ENCODE results near the gene CCDC12. TPM values are rescaled to one million over a fixed set of nuclear protein-coding genes. Genes with fewer than 3 reads are reported as not detected.

Gene CCDC12
- total RNA-seq, 1 donor from 2014 or later, result 69.1 TPM

GRCh38 chr3:47004369-47005211, 28.0 kb upstream of the CCDC12 start:
- Mint-ChIP-seq H3K27me3 (ENCODE audit: insufficient read depth) (no peaks in the 10 kb centered on the region), H3K4me1 (ENCODE audit: low read depth) (no peaks in the 10 kb centered on the region), H3K4me3 (no peak overlapping the region), H3K27ac (no peak overlapping the region), H3K36me3 (ENCODE audit: low read depth) (peaks cover 13% of the 10 kb centered on the region), H3K9me3 (no peaks in the 10 kb centered on the region)
- intact Hi-C loops (cut with micrococcal nuclease), result no loop called here
- DNase-seq (ENCODE audit: low spot score), result no peak

- no peaks in the 10 kb centered on the region for H3K4me1 Mint-ChIP-seq (ENCODE audit: low read depth)
- H3K27me3 Mint-ChIP-seq (ENCODE audit: insufficient read depth), result no peaks in the 10 kb centered on the region
- H3K36me3 Mint-ChIP-seq (ENCODE audit: low read depth), result peaks cover 13% of the 10 kb centered on the region
- no peaks in the 10 kb centered on the region for H3K9me3 Mint-ChIP-seq
- H3K4me3 Mint-ChIP-seq, result no peak overlapping the region
- no peak for DNase-seq (ENCODE audit: low spot score)
- intact Hi-C loops (cut with micrococcal nuclease), result no loop called here
- no peak overlapping the region for H3K27ac Mint-ChIP-seq
Observed at GRCh38 chr3:47003461-47004368, 27.2 kb upstream of the CCDC12 start.

GRCh38 chr3:47003056-47003410, 26.5 kb upstream of the CCDC12 start:
- intact Hi-C loops (cut with micrococcal nuclease), result no loop called here
- Mint-ChIP-seq H3K4me1 (ENCODE audit: low read depth) (peaks cover 7% of the 10 kb centered on the region), H3K4me3 (no peak overlapping the region), H3K27ac (no peak overlapping the region), H3K27me3 (ENCODE audit: insufficient read depth) (no peaks in the 10 kb centered on the region), H3K36me3 (ENCODE audit: low read depth) (peaks cover 16% of the 10 kb centered on the region), H3K9me3 (no peaks in the 10 kb centered on the region)
- no peak for DNase-seq (ENCODE audit: low spot score)

GRCh38 chr3:47002171-47003055, 25.9 kb upstream of the CCDC12 start:
- H3K9me3 Mint-ChIP-seq, result no peaks in the 10 kb centered on the region
- DNase-seq (ENCODE audit: low spot score), result no peak
- H3K4me1 Mint-ChIP-seq (ENCODE audit: low read depth), result peaks cover 7% of the 10 kb centered on the region
- H3K27me3 Mint-ChIP-seq (ENCODE audit: insufficient read depth), result no peaks in the 10 kb centered on the region
- intact Hi-C loops (cut with micrococcal nuclease), result no loop called here
- H3K4me3 Mint-ChIP-seq, result no peak overlapping the region
- H3K36me3 Mint-ChIP-seq (ENCODE audit: low read depth), result peaks cover 19% of the 10 kb centered on the region
- no peak overlapping the region for H3K27ac Mint-ChIP-seq

GRCh38 chr3:47001731-47002170, 25.2 kb upstream of the CCDC12 start:
- peaks cover 19% of the 10 kb centered on the region for H3K36me3 Mint-ChIP-seq (ENCODE audit: low read depth)
- H3K9me3 Mint-ChIP-seq, result no peaks in the 10 kb centered on the region
- DNase-seq (ENCODE audit: low spot score), result no peak
- intact Hi-C loops (cut with micrococcal nuclease), result no loop called here
- H3K27ac Mint-ChIP-seq, result no peak overlapping the region
- no peaks in the 10 kb centered on the region for H3K27me3 Mint-ChIP-seq (ENCODE audit: insufficient read depth)
- no peak overlapping the region for H3K4me3 Mint-ChIP-seq
- H3K4me1 Mint-ChIP-seq (ENCODE audit: low read depth), result peaks cover 7% of the 10 kb centered on the region

- H3K27me3 Mint-ChIP-seq (ENCODE audit: insufficient read depth), result no peaks in the 10 kb centered on the region
- no peak overlapping the region for H3K27ac Mint-ChIP-seq
Observed at GRCh38 chr3:47000922-47001730, 24.6 kb upstream of the CCDC12 start.

GRCh38 chr3:47000198-47000815, 23.8 kb upstream of the CCDC12 start:
- intact Hi-C loops (cut with micrococcal nuclease), result no loop called here
- H3K4me1 Mint-ChIP-seq (ENCODE audit: low read depth), result peaks cover 7% of the 10 kb centered on the region
- no peaks in the 10 kb centered on the region for H3K27me3 Mint-ChIP-seq (ENCODE audit: insufficient read depth)
- H3K27ac Mint-ChIP-seq, result no peak overlapping the region
- peaks cover 19% of the 10 kb centered on the region for H3K36me3 Mint-ChIP-seq (ENCODE audit: low read depth)
- H3K4me3 Mint-ChIP-seq, result no peak overlapping the region
- DNase-seq (ENCODE audit: low spot score), result no peak
- H3K9me3 Mint-ChIP-seq, result no peaks in the 10 kb centered on the region

More at GRCh38 chr3:47000922-47001730, 24.6 kb upstream of the CCDC12 start:
- Mint-ChIP-seq H3K4me3 (no peak overlapping the region), H3K4me1 (ENCODE audit: low read depth) (peaks cover 7% of the 10 kb centered on the region), H3K36me3 (ENCODE audit: low read depth) (peaks cover 19% of the 10 kb centered on the region), H3K9me3 (no peaks in the 10 kb centered on the region)
- intact Hi-C loops (cut with micrococcal nuclease), result no loop called here
- no peak for DNase-seq (ENCODE audit: low spot score)

- peaks cover 20% of the 10 kb centered on the region for H3K36me3 Mint-ChIP-seq (ENCODE audit: low read depth)
- H3K4me3 Mint-ChIP-seq, result no peak overlapping the region
- intact Hi-C loops (cut with micrococcal nuclease), result loop anchor here (2.0 kb wide), 1 partner anchor 133 kb away; no protein-coding TSS in a partner anchor
- no peak overlapping the region for H3K27ac Mint-ChIP-seq
- H3K4me1 Mint-ChIP-seq (ENCODE audit: low read depth), result peaks cover 7% of the 10 kb centered on the region
- no peaks in the 10 kb centered on the region for H3K27me3 Mint-ChIP-seq (ENCODE audit: insufficient read depth)
- DNase-seq (ENCODE audit: low spot score), result no peak
- H3K9me3 Mint-ChIP-seq, result no peaks in the 10 kb centered on the region
Observed at GRCh38 chr3:46999516-47000197, 23.1 kb upstream of the CCDC12 start.

GRCh38 chr3:46998852-46999515, 22.4 kb upstream of the CCDC12 start:
- Mint-ChIP-seq H3K36me3 (ENCODE audit: low read depth) (peaks cover 24% of the 10 kb centered on the region), H3K9me3 (no peaks in the 10 kb centered on the region), H3K4me1 (ENCODE audit: low read depth) (peaks cover 7% of the 10 kb centered on the region), H3K27me3 (ENCODE audit: insufficient read depth) (no peaks in the 10 kb centered on the region), H3K4me3 (no peak overlapping the region), H3K27ac (peak overlapping the region; percentile 29)
- intact Hi-C loops (cut with micrococcal nuclease), result loop anchor here (1.0 to 2.0 kb wide), 3 partner anchors 75 to 294 kb away; no protein-coding TSS in a partner anchor
- no peak for DNase-seq (ENCODE audit: low spot score)

- no peak overlapping the region for H3K4me3 Mint-ChIP-seq
- H3K27me3 Mint-ChIP-seq (ENCODE audit: insufficient read depth), result no peaks in the 10 kb centered on the region
- no peak overlapping the region for H3K27ac Mint-ChIP-seq
- intact Hi-C loops (cut with micrococcal nuclease), result loop anchor here (1.0 to 2.0 kb wide), 3 partner anchors 74 to 293 kb away; no protein-coding TSS in a partner anchor
- DNase-seq (ENCODE audit: low spot score), result peak; percentile 47
- peaks cover 23% of the 10 kb centered on the region for H3K36me3 Mint-ChIP-seq (ENCODE audit: low read depth)
- H3K9me3 Mint-ChIP-seq, result no peaks in the 10 kb centered on the region
- peaks cover 7% of the 10 kb centered on the region for H3K4me1 Mint-ChIP-seq (ENCODE audit: low read depth)
Observed at GRCh38 chr3:46998121-46998851, 21.7 kb upstream of the CCDC12 start.
